Activated CD8-positive, alpha-beta memory T cell treated with anti-CD3 and anti-CD28 coated beads, Interleukin-2, amount 10 ng/mL, durations not matched to agents 7 days and 5 days (primary cell): Measurements from ENCODE around the gene PRSS53. TPM values are rescaled to one million over a fixed set of nuclear protein-coding genes. Genes with fewer than 3 reads are reported as not detected.

Experiments used
- ATAC-seq: fragments of 150-1000 bp; cut with Tn5 transposase; one replicate; pipeline ENCODE4 v1.10.0; 2021; ENCODE audit warnings: moderate library complexity
- CTCF ChIA-PET: fragments of 350-600 bp; sonication (Branson Sonifier 250); formaldehyde crosslinking; loops from one replicate; lab custom pipeline; 2021; ENCODE audit warnings: antibody characterized with exemption; lab: Charles Lee
- DNase-seq: peaks from one replicate; pipeline ENCODE4 v3.0.0-alpha.2; 2020
- H3K27ac Mint-ChIP-seq: one replicate; pipeline ENCODE4 v1.8.0; 2021; ENCODE audit warnings: mild to moderate bottlenecking, mixed read lengths
- H3K27me3 Mint-ChIP-seq: one replicate; pipeline ENCODE4 v1.8.0; 2021; ENCODE audit warnings: mixed read lengths
- H3K36me3 Mint-ChIP-seq: one replicate; pipeline ENCODE4 v1.8.0; 2021; ENCODE audit warnings: mild to moderate bottlenecking, mixed read lengths
- H3K4me1 Mint-ChIP-seq: one replicate; pipeline ENCODE4 v1.8.0; 2021; ENCODE audit warnings: mixed read lengths
- H3K4me3 Mint-ChIP-seq: one replicate; pipeline ENCODE4 v1.8.0; 2021; ENCODE audit warnings: mild to moderate bottlenecking, moderate library complexity, mixed read lengths
- H3K9me3 Mint-ChIP-seq: one replicate; pipeline ENCODE4 v1.8.0; 2022; ENCODE audit warnings: low read depth, mixed read lengths
- total RNA-seq, 2 experiments: library from RNA; stranded (reverse); gene quantifications; one replicate each; pipeline ENCODE4 v1.2.3, GENCODE V29; 2021

Gene PRSS53
- total RNA-seq, 2 experiments from 2014 or later = 5.3 to 6.6 TPM

DNA sequence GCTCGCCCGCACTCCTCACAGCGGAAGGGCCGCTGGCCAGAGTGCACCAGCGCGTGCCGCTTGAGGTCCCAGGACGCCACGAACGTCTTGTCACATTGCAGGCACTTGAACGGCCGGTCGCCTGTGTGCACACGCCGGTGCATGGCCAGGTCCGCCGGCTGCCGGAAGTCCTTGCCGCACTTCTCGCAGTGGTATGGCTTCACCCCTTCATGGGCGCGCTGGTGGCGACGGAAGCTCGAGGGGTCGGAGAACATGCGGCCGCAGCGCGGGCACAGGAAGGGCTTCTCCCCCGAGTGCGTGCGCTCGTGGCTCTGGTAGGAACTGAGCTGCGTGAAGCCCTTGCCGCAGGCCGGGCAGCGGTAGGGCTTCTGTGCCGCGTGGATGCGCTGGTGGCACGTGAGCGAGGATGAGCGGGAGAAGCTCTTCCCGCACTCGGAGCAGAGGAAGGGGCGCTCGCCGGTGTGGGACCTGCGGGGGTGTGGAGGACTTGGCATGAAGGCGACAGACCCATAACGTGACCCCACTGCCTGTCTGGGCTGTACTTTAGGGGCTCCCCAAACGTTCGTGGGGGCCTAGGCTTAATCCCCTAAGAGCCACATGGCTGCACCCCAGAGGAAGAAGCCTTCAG is 26.8 kb downstream of the PRSS53 start:
- Mint-ChIP-seq H3K4me1 (peaks cover 47% of the 10 kb centered on the region), H3K27ac (no peak overlapping the region), H3K36me3 (peaks cover 35% of the 10 kb centered on the region), H3K4me3 (no peak overlapping the region), H3K9me3 (no peaks in the 10 kb centered on the region), H3K27me3 (no peaks in the 10 kb centered on the region)
- DNase-seq (no peak), ATAC-seq (no peak)
- CTCF ChIA-PET = interaction anchor here (1.4 kb wide), 1 partner anchor 34 kb away, joined by 4 read pairs; no protein-coding TSS in a partner anchor

DNA sequence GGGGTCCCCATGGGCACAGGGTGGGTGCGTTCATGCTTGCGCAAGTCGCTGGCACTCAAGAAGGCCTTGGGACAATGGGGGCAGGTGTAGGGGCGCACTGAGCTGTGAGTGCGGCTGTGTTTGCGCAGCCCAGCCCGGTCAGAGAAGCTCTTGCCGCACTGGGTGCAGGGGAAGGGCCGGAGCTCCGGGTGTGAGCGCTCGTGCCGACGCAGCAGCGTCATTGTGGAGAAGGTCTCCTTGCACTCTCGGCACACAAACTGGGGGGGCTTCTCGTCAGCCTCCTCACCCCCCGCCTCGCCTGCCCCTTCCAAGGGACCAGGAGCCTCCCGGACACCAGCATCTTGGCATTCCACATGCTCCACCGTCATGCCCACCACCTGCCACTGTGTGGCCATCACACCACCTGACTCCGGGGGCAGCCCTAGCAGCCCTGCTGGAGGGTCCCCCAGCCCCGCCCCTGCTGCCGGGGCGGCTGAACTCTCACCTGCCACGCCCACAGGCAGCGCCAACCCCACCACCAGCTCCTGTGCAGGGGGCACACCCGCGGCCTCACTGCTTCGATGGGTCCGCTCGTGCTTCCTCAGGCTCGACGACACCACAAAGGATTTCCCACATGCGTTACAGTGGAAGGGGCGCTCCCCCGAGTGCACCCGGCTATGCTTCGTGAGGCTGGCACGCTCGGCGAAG is 27.5 kb downstream of the PRSS53 start:
- H3K4me3 Mint-ChIP-seq = no peak overlapping the region
- peaks cover 42% of the 10 kb centered on the region for H3K4me1 Mint-ChIP-seq
- CTCF ChIA-PET = no interaction called here
- no peaks in the 10 kb centered on the region for H3K9me3 Mint-ChIP-seq
- peaks cover 37% of the 10 kb centered on the region for H3K36me3 Mint-ChIP-seq
- no peaks in the 10 kb centered on the region for H3K27me3 Mint-ChIP-seq
- ATAC-seq = no peak
- H3K27ac Mint-ChIP-seq = no peak overlapping the region
- no peak for DNase-seq

DNA sequence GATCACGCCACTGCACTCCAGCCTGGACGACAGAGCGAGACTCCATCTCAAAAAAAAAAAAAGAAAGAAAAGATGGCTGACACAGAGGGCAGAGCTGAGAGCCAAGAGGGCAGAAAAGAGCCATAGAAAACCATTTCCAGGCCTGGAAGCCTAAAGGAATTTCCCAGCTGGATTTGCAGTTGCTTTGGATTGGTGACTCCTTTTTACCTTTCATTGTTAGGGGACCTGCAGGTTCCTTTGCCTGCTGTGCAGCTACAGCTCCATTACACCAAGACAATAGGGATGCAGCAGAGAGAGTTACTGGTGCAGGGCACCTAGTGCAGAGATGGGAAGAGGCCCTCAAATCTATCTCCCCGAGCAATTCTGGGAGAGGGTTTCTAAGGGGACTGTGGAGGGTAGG is 33.1 kb downstream of the PRSS53 start:
- no peaks in the 10 kb centered on the region for H3K27me3 Mint-ChIP-seq
- H3K27ac Mint-ChIP-seq = no peak overlapping the region
- no peaks in the 10 kb centered on the region for H3K9me3 Mint-ChIP-seq
- H3K4me1 Mint-ChIP-seq = peaks cover 20% of the 10 kb centered on the region
- DNase-seq (no peak), ATAC-seq (no peak)
- CTCF ChIA-PET = interaction anchor here (1.0 to 1.1 kb wide), 2 partner anchors 10 to 13 kb away, joined by 3 read pairs; no protein-coding TSS in a partner anchor
- H3K36me3 Mint-ChIP-seq = peaks cover 14% of the 10 kb centered on the region
- no peak overlapping the region for H3K4me3 Mint-ChIP-seq

DNA sequence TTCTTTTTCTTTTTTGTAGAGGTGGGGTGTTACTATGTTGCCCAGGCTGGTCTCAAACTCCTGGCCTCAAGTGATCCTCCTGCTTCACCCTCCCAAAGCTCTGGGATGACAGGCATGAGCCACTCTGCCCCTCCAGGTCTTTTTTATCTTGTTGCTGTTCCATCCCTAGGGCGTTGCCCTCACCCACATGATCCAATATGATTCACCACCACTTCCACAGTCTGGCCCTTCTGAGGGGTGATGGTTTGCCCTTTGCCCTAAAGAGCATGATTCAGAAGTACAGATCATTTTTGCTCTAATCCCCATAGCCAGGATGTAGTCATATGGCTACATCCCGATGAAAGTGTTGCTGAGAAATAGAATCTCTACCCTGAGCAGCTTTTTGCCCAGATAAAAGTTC is 36.6 kb downstream of the PRSS53 start:
- peaks cover 4% of the 10 kb centered on the region for H3K36me3 Mint-ChIP-seq
- peaks cover 19% of the 10 kb centered on the region for H3K4me1 Mint-ChIP-seq
- DNase-seq (no peak), ATAC-seq (peak; percentile 65)
- H3K9me3 Mint-ChIP-seq = no peaks in the 10 kb centered on the region
- CTCF ChIA-PET = no interaction called here
- H3K4me3 Mint-ChIP-seq = no peak overlapping the region
- H3K27ac Mint-ChIP-seq = no peak overlapping the region
- H3K27me3 Mint-ChIP-seq = no peaks in the 10 kb centered on the region

DNA sequence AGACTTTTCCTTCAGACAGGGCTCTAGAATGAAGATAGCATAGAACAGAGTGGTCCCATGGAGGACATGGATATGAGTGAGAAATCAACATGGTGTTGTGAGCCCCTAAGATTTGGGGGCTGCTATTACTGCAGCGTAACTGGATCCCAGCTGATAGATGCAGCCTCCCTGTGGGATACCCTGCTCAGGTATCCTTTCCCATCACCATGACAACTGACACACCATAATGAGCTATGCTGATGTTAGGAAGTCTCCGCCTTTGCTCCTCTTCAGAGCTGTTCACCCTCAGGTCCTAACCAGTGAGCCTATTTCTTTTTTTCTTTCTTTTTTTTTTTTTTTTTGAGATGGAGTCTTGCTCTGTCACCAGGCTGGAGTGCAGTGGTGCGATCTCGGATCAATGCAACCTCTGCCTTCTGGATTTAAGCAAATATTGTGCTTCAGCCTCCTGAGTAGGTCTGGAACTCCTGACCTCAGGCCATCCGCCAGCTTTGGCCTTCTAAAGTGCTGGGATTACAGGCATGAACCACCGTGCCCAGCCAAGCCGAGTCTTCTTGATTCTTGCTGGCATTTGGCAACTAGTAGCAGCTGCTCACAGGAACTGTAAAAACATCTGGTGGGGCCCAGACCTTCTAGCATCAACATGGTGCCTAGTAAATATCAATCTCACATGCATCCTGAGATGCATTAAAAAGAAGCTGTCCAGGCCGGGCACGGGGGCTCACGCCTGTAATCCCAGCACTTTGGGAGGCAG is 38.3 kb downstream of the PRSS53 start:
- CTCF ChIA-PET = interaction anchor here (1.0 kb wide), 1 partner anchor 148 kb away, joined by 3 read pairs; no protein-coding TSS in a partner anchor
- ATAC-seq (no peak), DNase-seq (no peak)
- Mint-ChIP-seq H3K27ac (no peak overlapping the region), H3K4me1 (peaks cover 19% of the 10 kb centered on the region), H3K4me3 (no peak overlapping the region), H3K27me3 (no peaks in the 10 kb centered on the region), H3K9me3 (no peaks in the 10 kb centered on the region), H3K36me3 (peaks cover 2% of the 10 kb centered on the region)

DNA sequence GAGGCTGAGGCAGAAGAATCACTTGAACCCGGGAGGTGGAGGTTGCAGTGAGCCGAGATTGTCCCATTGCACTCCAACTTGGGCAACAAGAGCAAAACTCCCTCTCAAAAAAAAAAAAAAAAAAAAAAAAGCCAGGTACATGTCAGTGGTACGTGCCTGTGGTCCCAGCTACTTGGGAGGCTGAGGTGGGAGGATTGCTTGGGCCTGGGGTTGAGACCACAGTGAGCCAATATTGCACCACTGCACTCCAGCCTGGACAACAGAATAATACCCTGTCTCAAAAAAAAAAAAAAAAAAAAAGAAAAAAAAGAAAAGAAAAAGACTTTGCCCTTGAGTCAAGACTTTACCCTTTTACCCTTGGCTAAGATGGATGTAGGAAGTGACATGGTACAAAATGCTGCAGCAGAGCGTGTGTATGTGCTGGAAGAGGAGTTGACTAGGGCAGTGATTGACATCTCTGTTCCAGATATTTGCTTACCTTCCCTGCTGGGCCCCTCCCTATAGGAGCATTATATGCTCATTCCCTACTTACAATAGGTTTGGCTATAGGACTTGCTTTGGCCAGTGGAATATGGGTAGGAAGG is 44.8 kb downstream of the PRSS53 start:
- ATAC-seq (no peak), DNase-seq (no peak)
- Mint-ChIP-seq H3K27ac (no peak overlapping the region), H3K4me1 (no peaks in the 10 kb centered on the region), H3K36me3 (peaks cover 9% of the 10 kb centered on the region), H3K4me3 (no peak overlapping the region), H3K27me3 (no peaks in the 10 kb centered on the region), H3K9me3 (no peaks in the 10 kb centered on the region)
- CTCF ChIA-PET = interaction anchor here (1.6 kb wide), 1 partner anchor 23 kb away, joined by 4 read pairs; no protein-coding TSS in a partner anchor

DNA sequence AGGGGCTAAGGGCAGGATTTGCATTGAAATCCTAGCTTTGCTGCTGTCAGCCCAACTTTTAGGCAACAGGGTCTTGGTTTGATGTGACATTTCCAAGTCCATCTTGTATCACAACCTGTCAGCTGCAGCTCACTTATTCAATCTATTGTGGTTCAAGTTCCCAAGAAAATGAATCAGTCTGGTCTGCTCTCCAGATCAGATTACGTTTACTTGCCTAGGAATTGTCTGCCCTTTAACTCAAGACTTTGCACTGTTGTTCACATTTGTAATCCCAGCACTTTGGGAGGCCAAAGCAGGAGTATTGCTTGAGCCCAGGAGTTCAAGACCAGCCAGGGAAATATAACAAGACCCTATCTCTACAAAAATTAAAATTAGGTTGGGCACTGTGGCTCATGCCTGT is 45.4 kb downstream of the PRSS53 start:
- Mint-ChIP-seq H3K27me3 (no peaks in the 10 kb centered on the region), H3K9me3 (no peaks in the 10 kb centered on the region), H3K27ac (no peak overlapping the region), H3K4me1 (no peaks in the 10 kb centered on the region), H3K36me3 (peaks cover 9% of the 10 kb centered on the region), H3K4me3 (no peak overlapping the region)
- ATAC-seq (no peak), DNase-seq (no peak)
- CTCF ChIA-PET = interaction anchor here (1.2 to 1.6 kb wide), 2 partner anchors 24 to 90 kb away, joined by 3 to 4 read pairs; no protein-coding TSS in a partner anchor

DNA sequence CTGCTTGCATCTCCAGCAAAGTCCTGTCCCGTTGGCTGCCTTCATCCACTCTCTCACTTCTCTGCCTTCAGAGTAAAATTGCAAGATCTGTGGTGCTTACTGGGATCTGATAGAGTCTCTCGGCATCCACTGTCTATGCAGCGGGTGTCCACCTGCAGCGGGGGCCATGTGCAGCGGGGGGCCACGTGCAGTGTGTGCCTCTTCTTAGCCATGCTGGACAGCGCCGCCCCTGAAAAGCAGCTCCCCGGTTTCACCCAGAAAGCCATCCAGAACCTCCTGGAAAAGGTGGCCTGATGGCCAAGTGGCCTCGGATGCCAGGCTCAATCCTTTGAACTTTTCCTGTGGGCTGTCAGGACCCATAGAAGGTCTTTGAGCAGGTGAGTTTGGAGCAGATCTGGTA is 45.9 kb downstream of the PRSS53 start:
- no peaks in the 10 kb centered on the region for H3K27me3 Mint-ChIP-seq
- no peak for DNase-seq
- no peaks in the 10 kb centered on the region for H3K4me1 Mint-ChIP-seq
- H3K4me3 Mint-ChIP-seq = no peak overlapping the region
- CTCF ChIA-PET = interaction anchor here (0.5 to 1.6 kb wide), 3 partner anchors 24 to 89 kb away, joined by 3 to 5 read pairs (median 4); no protein-coding TSS in a partner anchor
- H3K36me3 Mint-ChIP-seq = peaks cover 9% of the 10 kb centered on the region
- ATAC-seq = no peak
- no peaks in the 10 kb centered on the region for H3K9me3 Mint-ChIP-seq
- H3K27ac Mint-ChIP-seq = no peak overlapping the region

DNA sequence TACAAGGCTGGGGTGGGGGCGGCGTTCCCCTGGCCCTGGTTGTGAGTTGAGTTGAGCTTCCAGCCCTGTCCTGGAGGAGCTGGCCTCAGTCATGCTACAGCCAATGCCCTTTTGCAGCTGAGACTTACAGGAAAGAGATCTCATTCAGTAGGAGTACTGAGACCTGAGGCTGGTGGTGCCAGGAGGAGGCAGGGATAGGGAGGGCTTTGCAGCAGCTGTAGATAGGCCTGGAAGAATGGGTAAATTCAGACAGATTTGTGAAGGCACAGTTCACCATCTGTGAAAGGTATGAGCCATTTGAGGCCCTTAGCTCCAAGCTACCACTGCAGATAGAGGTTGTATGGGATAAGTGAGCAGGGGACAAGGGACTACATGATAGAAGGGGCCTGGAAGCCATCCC is 49.8 kb downstream of the PRSS53 start:
- Mint-ChIP-seq H3K9me3 (no peaks in the 10 kb centered on the region), H3K4me1 (peaks cover 13% of the 10 kb centered on the region), H3K27ac (no peak overlapping the region), H3K27me3 (no peaks in the 10 kb centered on the region), H3K36me3 (peaks cover 18% of the 10 kb centered on the region), H3K4me3 (no peak overlapping the region)
- CTCF ChIA-PET = interaction anchor here (2.4 kb wide), 1 partner anchor 55 kb away, joined by 6 read pairs; no protein-coding TSS in a partner anchor
- ATAC-seq (no peak), DNase-seq (no peak)

DNA sequence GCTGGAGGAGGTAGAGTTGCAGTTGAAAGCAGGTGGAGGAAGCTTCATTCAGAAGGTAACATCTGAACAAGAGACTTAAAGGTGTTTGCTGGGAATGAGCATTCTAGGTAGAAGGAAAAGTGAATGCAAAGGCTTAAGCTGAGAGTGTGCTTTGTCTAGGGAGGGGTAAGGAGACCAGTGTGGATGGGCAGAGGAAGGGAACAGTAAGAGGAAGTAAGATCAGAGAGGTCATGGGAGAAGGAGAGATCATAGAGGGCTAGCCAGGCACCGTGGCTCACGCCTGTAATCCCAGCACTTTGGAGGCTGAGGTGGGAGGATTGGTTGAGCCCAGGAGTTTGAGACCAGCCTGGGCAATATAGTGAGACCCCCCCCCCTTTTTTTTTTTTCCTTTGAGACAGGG is 52.1 kb downstream of the PRSS53 start:
- Mint-ChIP-seq H3K27ac (no peak overlapping the region), H3K9me3 (no peaks in the 10 kb centered on the region), H3K4me3 (no peak overlapping the region), H3K4me1 (peaks cover 25% of the 10 kb centered on the region), H3K36me3 (peaks cover 16% of the 10 kb centered on the region), H3K27me3 (peaks cover 3% of the 10 kb centered on the region)
- DNase-seq (no peak), ATAC-seq (no peak)
- CTCF ChIA-PET = interaction anchor here (0.8 to 1.2 kb wide), 2 partner anchors 36 to 1382 kb away, joined by 3 read pairs; no protein-coding TSS in a partner anchor

DNA sequence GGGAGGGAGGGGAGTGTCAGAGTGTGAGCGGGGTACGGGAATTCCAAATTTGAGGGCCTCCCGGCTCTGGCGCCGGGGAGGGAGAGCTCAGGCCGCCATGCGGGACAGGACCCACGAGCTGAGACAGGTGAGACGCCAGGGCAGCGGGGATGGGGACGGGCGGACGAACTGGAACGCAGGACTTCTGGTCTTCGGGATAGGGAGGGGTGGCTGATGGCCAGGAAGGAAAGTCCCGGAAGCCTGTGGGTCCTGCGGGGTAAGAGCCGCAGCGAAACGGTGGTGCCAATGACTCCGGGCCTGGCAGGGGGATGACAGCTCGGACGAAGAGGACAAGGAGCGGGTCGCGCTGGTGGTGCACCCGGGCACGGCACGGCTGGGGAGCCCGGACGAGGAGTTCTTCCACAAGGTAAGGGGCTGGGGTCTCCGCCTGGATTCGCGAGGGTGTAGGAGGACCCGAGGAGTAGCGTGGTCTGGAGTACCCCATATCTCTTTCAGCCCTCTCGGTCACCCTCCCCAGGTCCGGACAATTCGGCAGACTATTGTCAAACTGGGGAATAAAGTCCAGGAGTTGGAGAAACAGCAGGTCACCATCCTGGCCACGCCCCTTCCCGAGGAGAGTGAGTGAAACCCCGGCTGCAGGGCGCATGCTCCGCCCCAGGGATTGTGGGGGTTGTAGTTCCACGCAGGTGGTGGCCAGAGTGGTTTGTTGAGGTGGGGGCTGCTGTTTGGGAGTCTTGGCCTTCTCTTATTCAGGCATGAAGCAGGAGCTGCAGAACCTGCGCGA is 54.8 kb downstream of the PRSS53 start:
- ATAC-seq (peak; percentile 43), DNase-seq (peak; percentile 94)
- H3K27me3 Mint-ChIP-seq = peaks cover 3% of the 10 kb centered on the region
- H3K9me3 Mint-ChIP-seq = no peaks in the 10 kb centered on the region
- H3K27ac Mint-ChIP-seq = peak overlapping the region; percentile 92
- peaks cover 27% of the 10 kb centered on the region for H3K4me1 Mint-ChIP-seq
- H3K36me3 Mint-ChIP-seq = peaks cover 14% of the 10 kb centered on the region
- peak overlapping the region; percentile 93 for H3K4me3 Mint-ChIP-seq
- CTCF ChIA-PET = interaction anchor here (0.6 to 1.6 kb wide), 5 partner anchors 24 to 111 kb away, joined by 3 to 6 read pairs (median 3); partner anchors contain the start of genes ZNF646 and ZNF668
